ENCODE data around the gene ZNF785.
"Not testable (repeated sequence)": the region's sequence is repeated elsewhere in the genome, so short reads cannot be mapped to it uniquely, and the experiment has no call there.

The ZNF785 gene

DNA sequence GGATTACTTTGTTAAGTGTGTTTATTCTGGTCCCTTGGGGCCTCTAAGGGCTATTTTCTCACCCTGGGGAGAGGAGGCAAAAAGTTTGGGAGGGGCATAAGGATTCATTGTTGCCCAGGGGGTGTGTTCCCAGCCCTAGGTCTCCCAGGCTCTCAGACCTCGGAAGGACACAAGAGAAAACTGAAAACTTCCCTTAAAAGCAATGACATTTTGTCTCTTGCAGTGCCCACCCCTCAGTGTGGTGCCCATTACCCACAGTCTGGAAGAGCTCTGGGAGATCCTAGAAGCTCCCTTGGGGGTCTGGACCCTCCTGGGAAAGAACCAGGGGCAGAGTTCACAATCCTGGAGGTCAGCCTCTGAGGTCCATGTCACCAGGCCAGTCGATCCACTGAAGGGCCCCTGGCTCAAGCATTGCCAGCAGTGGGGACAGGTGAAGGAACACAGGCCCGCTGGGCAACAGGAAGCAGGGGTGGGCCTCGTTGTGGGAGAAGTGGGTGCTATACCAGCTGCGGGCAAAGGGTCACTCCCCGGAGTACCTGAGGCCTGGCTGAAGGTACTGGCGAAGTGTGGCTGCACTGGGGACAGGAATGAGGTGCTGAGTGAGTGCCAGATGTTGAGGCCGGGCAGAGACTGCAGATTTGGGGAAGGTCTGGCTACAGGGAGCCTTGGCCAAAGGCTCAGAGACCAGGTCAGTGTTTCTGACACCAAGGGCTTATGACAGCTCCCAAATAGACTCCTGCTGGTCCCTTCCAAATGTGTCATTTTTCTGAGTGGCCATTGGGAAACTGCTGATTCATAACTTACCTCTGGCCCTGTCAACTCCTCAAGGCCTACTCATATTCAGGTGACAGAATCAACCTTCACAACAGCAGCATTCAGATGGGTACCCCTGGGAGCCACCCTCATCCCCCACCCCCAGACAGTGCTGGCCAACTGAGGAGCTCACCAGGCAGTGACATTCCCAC lies 46.2 kb downstream of the ZNF785 start:
- DNase-seq (ENCODE audit: low spot score): no peak

DNA sequence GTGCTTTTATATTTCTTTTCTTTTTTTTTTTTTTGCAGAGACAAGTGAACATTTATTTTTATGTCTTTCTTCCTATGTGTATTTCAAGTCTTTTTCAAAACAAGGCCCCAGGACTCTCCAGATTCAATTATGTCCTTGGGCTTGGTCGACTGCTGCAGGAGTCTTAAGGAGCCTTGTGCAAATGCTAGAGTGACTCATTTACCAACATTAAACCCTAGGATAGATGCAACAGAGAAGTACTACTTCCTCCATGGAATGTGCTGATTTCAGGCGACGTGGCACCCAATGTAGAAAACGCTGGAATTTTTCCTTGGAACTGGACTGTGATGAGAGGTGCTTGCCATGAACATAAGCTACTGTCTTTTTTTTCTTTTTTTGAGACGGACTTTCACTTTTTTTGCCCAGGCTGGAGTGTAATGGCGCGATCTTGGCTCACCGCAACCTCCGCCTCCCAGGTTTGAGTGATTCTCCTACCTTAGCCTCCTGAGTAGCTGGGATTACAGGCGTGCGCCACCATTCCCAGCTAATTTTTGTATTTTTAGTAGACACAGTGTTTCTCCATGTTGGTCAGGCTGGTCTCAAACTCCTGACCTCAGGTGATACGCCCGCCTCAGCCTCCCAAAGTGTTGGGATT lies 49.0 kb downstream of the ZNF785 start:
- not testable (repeated sequence) for DNase-seq (ENCODE audit: low spot score)

DNA sequence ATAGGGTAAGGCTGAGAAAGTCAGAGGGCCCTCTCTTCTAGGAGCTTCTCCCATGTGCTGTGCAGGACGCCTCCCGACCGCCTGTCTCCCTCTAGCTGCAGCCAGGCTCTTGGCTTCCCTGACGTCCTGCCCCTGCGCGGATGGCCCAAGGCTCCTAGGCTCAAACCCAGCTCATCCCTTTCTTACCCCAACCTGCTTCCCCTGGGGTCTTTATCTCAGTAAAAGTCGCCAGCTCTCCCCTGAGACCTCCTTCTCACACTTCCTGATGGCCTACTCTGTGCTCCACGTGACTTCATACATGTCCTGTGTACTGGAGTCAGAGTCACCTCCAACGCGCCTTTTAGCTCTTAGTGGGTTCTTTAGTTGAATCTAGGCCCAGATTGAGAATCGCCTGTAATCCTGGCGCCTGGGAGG lies 49.7 kb downstream of the ZNF785 start:
- DNase-seq (ENCODE audit: low spot score): peak; percentile 56

DNA sequence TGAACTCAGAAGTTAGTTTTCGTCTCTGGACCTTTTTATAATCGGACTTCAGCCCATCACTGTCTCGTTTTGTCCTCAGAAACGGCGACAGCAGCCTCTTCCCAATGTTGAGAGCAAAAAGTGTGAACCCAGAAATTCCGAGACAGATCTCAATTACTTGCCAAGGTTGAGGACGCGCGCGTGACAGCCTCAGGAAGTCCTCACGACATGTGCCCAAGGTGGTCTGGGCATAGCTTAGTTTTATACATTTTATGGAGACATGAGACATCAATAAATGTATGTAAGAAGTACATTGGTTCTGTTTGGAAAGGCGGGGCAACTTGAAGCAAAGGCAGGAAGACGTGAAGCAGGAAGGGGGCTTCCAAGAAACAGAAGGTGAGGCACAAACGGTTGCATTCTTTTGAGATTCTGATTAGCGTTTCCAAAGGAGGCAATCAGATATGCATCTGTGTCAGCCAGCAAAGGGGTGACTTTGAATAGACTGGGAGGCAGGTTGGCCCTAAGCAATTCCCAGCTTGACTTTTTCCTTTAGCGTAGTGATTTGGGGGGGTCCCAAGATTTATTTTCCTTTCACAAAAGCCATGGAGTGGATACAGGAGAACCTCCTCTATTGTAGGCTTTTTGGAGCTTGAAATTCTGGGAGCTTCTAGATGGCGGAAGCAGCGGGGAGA lies 50.3 kb downstream of the ZNF785 start:
- no peak for DNase-seq (ENCODE audit: low spot score)

DNA sequence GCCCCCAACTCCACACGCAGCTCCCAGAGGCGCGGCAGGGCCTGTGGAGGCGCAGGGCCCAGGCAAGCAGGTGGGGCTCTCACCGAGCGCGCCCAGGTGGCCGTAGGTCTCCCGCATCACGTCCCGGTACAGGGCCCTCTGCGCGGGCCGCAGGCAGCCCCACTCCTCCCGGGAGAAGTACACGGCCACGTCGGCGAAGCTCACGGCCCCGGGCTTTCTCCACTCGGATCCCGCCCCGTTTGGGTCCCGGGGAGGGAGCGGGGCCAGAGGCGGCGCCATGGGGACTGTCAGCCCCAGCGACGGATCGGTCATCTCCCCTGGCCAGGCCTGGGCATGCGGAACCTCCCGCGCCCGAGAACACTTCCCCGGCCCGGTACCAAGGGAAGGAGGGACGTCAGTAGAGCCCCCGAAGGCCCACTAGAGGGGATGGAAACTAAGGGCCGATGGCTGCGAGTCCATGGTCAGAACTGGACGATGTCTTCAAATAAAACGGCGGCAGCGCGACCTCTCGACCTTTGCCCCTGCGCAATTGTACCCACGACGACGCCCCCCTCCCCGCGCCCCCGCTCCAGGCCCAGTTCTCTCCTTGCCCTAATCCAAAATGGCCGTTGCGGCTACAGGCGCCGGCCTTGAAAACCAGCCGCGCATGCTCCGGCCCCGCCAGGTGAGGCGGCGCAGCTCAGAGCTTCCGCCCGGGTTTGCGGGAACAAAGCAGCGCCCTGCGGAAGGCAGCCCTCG lies 51.0 kb downstream of the ZNF785 start, which contains the start of gene ZNF747:
Gene ZNF747, minus strand, starts transcription at position 491 of the 738 bp plus-strand sequence. Its CDS starts 179 bp downstream, at position 312.
- DNase-seq (ENCODE audit: low spot score): peak; percentile 85

DNA sequence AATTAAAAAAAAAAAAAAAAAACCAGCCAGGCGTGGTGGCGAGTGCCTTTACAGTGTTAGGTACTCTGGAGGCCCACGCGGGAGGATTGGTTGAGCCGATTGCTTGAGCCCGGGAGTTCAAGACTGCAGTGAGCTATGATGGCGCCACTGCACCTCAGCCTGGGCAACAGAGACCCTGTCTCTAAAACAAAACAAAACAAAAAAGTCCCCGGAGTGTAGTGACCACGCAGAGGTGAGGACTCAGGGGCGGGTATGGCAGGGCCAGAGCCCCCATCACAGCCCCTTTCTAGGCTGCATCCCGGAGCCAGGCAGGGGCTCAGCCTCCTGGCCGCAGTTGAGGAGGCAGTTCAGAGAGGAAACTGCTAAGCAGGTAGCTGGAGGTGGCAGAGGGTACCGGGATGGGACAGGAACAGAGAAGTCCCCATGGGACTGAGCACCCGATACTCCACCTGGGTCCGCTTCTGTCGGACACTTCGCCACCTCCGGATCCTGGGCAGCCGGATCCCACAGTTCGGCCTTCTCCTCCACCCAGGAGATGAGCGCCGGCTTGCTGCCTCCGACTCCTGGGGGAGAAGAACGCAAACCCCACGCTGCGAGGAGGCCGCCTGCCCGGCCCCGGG lies 51.6 kb downstream of the ZNF785 start:
- no peak for DNase-seq (ENCODE audit: low spot score)

DNA sequence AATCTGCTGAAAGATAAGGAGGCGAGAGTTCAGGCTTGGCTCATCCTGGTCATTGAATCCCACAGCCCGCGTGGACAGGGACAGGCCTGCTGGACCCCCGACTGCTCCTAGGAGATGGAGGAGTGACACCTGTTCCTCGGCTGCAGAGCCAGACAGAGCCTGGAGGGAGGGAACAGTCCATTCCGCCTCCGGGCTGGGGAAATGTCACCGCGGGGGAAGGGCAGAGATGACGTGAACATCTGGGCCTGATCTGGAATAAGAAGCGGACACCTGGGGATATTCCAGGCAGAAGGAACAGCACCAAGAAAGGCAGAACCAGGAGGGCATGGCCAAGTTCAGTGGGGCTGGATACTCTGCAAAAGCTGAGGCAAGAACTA lies 52.4 kb downstream of the ZNF785 start:
- no peak for DNase-seq (ENCODE audit: low spot score)

DNA sequence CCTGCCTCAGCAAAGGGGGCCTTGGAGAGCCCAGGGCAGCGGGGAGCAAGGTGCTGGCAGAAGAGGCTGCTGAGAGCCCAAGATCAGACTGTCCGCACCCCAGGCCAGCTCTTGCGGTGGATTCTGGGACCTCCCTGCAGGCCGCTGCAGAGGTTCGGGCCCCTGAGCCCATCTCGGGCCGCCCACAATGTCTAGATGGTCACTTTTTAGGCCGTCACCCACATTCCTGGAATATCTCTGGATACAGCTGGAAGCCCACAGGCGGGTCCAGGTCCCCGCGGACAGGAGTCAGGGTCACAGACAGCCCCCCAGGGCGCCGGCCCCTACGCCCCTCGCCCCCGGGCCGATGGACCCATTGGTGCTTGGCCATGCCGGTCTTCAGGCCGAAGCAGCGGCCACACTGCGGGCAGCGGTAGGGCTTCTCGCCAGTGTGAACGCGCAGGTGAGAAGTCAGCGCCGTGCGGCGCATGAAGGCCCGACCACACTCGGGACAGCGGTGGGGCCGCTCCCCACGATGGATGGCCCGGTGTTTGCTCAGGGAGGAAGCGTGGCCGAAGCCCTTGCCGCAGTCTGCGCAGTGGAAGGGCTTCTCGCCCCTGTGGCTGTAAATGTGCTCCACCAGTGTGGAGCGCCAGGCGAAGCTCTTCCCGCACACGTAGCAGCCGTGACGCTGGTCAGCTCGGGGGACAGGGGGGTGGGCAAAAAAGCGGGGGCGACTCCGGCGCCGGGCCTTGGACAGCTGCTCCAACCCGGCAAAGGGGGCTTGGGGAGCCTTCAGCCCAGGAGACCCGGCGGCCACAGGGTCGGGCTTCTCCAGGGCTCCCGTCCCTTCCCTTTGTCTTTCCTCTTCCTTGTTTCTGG lies 53.0 kb downstream of the ZNF785 start:
- DNase-seq (ENCODE audit: low spot score): no peak
